Measurements from ENCODE around the gene IGSF9.

DNA sequence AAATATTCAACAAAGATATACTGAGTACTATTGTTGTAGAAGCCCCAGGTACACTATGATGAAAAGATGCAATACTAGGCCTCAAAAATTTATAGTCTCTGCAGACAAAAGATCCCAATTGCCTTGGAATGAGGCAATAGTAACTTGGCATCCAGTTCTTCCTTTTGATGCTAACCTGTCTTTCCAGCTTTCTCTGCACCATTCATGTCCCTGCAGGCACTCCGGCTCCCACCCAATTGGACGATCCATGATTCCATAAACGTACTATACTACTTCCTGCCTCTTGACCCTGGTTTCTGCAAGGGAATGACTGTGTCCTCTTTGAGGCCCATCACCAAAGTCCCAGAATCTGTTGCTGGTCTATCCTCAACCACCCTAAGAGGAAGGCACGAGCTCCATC lies 12.1 kb downstream of the IGSF9 start:
- no peak for TF ChIP-seq USF2 (IDR thresholded peaks at IDR 0.05; ENCODE audit: low read depth, low read length)
- TF ChIP-seq CTCF (conservative IDR thresholded peaks at IDR 0.05; ENCODE audit: low read depth, low read length) = no peak

Data from IMR-90 (cell line).